ENCODE results near the gene OR9Q1.

The OR9Q1 gene

DNA sequence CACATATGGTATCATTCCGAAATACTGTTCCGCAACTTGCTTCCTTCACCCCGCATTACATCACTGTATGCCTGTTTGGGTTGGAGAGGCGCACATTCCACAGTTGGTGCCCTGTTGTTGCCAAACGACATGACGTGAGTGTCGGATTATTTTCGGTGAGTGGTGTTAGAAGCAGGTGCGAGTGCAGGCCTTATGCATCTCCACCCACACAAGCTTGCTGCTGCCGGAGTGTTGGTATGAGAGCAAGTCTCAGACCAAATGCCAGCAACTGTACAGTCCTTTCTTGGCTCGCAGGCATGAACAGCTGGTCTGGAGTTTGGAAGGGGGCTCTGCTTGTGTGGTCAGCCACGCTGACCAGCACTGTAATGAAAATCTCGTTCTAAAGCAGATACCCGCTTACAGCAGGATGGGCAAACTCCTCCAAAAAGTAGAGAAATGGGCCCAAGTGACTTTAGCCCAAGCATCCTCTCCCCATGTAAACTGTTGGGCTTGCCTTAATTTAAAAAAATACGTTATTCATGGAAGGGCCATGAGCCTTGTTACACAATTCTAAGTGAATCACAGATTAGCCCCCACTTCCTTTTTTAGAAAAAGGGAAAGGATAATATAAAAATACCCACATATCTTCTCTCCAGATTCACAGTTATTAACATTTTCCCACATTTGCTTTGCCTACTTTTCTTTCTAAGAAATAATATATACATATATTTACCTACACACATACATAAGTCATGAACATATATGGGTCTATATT, 48.7 kb upstream of the OR9Q1 start:
- no peaks in the 10 kb centered on the region for H3K36me3 ChIP-seq (ENCODE audit: control insufficient read depth in 2 of 2, insufficient read depth in 1 of 2, low read length in 2 of 2)
- no peaks in the 10 kb centered on the region for H3K9me3 ChIP-seq (ENCODE audit: control insufficient read depth, insufficient read depth, low read depth, low read length)
- no peaks in the 10 kb centered on the region for H3K4me1 ChIP-seq (ENCODE audit: control insufficient read depth, insufficient read depth, low read length)
- ChIA-PET POLR2A (no interaction called here), CTCF (no interaction called here)
- TF ChIP-seq ZNF664 (tag by site-specific recombination; IDR thresholded peaks at IDR 0.05) (no peak), ZFP37 (tag by site-specific recombination; IDR thresholded peaks at IDR 0.05) (no peak), ZNF266 (tag by site-specific recombination; IDR thresholded peaks at IDR 0.05; ENCODE audit: low read depth) (no peak), HOXD13 (CRISPR knock-in tag; IDR thresholded peaks at IDR 0.05; ENCODE audit: borderline replicate concordance) (no peak), ZNF544 (tag by site-specific recombination; IDR thresholded peaks at IDR 0.05) (no peak), ZNF707 (tag by site-specific recombination; IDR thresholded peaks at IDR 0.05) (no peak), GLI4 (tag by site-specific recombination; IDR thresholded peaks at IDR 0.05) (no peak), ZNF514 (tag by site-specific recombination; IDR thresholded peaks at IDR 0.05) (no peak), ZNF354C (tag by site-specific recombination; IDR thresholded peaks at IDR 0.05; ENCODE audit: borderline replicate concordance, low read depth) (no peak), ZNF596 (tag by site-specific recombination; IDR thresholded peaks at IDR 0.05) (no peak), ZXDB (tag by site-specific recombination; IDR thresholded peaks at IDR 0.05) (no peak), ZNF510 (tag by site-specific recombination; IDR thresholded peaks at IDR 0.05; ENCODE audit: insufficient replicate concordance) (no peak), ZNF423 (tag by site-specific recombination; IDR thresholded peaks at IDR 0.05) (no peak), SCRT1 (tag by site-specific recombination; IDR thresholded peaks at IDR 0.05; ENCODE audit: borderline replicate concordance) (no peak), TRIM28 (IDR thresholded peaks at IDR 0.05; ENCODE audit: borderline replicate concordance, low read length) (no peak)
- TF ChIP-seq, protein P1, sequence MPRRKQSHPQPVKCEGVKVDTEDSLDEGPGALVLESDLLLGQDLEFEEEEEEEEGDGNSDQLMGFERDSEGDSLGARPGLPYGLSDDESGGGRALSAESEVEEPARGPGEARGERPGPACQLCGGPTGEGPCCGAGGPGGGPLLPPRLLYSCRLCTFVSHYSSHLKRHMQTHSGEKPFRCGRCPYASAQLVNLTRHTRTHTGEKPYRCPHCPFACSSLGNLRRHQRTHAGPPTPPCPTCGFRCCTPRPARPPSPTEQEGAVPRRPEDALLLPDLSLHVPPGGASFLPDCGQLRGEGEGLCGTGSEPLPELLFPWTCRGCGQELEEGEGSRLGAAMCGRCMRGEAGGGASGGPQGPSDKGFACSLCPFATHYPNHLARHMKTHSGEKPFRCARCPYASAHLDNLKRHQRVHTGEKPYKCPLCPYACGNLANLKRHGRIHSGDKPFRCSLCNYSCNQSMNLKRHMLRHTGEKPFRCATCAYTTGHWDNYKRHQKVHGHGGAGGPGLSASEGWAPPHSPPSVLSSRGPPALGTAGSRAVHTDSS (tag by site-specific recombination; IDR thresholded peaks at IDR 0.05) = no peak
- TF ChIP-seq, protein P2, sequence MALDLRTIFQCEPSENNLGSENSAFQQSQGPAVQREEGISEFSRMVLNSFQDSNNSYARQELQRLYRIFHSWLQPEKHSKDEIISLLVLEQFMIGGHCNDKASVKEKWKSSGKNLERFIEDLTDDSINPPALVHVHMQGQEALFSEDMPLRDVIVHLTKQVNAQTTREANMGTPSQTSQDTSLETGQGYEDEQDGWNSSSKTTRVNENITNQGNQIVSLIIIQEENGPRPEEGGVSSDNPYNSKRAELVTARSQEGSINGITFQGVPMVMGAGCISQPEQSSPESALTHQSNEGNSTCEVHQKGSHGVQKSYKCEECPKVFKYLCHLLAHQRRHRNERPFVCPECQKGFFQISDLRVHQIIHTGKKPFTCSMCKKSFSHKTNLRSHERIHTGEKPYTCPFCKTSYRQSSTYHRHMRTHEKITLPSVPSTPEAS (tag by site-specific recombination; IDR thresholded peaks at IDR 0.05) = no peak
- TF ChIP-seq, protein P3, sequence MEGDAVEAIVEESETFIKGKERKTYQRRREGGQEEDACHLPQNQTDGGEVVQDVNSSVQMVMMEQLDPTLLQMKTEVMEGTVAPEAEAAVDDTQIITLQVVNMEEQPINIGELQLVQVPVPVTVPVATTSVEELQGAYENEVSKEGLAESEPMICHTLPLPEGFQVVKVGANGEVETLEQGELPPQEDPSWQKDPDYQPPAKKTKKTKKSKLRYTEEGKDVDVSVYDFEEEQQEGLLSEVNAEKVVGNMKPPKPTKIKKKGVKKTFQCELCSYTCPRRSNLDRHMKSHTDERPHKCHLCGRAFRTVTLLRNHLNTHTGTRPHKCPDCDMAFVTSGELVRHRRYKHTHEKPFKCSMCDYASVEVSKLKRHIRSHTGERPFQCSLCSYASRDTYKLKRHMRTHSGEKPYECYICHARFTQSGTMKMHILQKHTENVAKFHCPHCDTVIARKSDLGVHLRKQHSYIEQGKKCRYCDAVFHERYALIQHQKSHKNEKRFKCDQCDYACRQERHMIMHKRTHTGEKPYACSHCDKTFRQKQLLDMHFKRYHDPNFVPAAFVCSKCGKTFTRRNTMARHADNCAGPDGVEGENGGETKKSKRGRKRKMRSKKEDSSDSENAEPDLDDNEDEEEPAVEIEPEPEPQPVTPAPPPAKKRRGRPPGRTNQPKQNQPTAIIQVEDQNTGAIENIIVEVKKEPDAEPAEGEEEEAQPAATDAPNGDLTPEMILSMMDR (tag by site-specific recombination; IDR thresholded peaks at IDR 0.05) = no peak
- H3K4me3 ChIP-seq (ENCODE audit: low read depth, low read length) = no peak overlapping the region
- H3K27ac ChIP-seq (ENCODE audit: extremely low read depth, low read depth, low read length) = no peak overlapping the region

DNA sequence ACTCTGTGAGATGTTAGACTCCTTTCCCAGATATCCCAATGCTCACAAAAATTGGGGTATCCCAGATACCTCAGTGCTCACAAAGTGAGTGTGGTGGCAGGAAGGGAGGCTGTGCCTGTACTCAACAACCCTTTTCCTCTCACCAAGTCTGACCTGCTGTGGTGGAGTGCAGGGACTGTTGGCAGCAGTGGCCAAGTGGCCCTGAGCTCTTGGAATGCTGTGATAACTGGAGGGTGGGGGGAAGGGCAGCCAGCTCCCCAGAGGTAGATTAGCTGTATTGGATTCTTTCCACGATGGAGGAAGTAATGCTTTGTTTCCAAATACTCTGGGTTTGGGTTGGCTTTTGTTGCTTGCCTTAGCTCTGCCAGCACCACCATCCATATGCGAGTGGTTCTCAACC, 46.0 kb upstream of the OR9Q1 start:
- ChIA-PET CTCF (no interaction called here), POLR2A (no interaction called here)
- H3K36me3 ChIP-seq (ENCODE audit: control insufficient read depth in 2 of 2, insufficient read depth in 1 of 2, low read length in 2 of 2) = no peaks in the 10 kb centered on the region
- H3K4me1 ChIP-seq (ENCODE audit: control insufficient read depth, insufficient read depth, low read length) = no peaks in the 10 kb centered on the region
- H3K4me3 ChIP-seq (ENCODE audit: low read depth, low read length) = no peak overlapping the region
- no peak overlapping the region for H3K27ac ChIP-seq (ENCODE audit: extremely low read depth, low read depth, low read length)
- H3K9me3 ChIP-seq (ENCODE audit: control insufficient read depth, insufficient read depth, low read depth, low read length) = no peaks in the 10 kb centered on the region
- TF ChIP-seq, protein P4, sequence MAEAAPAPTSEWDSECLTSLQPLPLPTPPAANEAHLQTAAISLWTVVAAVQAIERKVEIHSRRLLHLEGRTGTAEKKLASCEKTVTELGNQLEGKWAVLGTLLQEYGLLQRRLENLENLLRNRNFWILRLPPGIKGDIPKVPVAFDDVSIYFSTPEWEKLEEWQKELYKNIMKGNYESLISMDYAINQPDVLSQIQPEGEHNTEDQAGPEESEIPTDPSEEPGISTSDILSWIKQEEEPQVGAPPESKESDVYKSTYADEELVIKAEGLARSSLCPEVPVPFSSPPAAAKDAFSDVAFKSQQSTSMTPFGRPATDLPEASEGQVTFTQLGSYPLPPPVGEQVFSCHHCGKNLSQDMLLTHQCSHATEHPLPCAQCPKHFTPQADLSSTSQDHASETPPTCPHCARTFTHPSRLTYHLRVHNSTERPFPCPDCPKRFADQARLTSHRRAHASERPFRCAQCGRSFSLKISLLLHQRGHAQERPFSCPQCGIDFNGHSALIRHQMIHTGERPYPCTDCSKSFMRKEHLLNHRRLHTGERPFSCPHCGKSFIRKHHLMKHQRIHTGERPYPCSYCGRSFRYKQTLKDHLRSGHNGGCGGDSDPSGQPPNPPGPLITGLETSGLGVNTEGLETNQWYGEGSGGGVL (tag by site-specific recombination; IDR thresholded peaks at IDR 0.05) = no peak
- no peak for TF ChIP-seq ZFP3 (tag by site-specific recombination; IDR thresholded peaks at IDR 0.05; ENCODE audit: low read depth)
- no peak for TF ChIP-seq ZNF529 (tag by site-specific recombination; IDR thresholded peaks at IDR 0.05; ENCODE audit: insufficient replicate concordance)
- TF ChIP-seq, protein P5, sequence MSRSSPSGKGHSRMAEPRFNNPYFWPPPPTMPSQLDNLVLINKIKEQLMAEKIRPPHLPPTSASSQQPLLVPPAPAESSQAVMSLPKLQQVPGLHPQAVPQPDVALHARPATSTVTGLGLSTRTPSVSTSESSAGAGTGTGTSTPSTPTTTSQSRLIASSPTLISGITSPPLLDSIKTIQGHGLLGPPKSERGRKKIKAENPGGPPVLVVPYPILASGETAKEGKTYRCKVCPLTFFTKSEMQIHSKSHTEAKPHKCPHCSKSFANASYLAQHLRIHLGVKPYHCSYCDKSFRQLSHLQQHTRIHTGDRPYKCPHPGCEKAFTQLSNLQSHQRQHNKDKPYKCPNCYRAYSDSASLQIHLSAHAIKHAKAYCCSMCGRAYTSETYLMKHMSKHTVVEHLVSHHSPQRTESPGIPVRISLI (tag by site-specific recombination; IDR thresholded peaks at IDR 0.05) = no peak
- TF ChIP-seq, protein P6, sequence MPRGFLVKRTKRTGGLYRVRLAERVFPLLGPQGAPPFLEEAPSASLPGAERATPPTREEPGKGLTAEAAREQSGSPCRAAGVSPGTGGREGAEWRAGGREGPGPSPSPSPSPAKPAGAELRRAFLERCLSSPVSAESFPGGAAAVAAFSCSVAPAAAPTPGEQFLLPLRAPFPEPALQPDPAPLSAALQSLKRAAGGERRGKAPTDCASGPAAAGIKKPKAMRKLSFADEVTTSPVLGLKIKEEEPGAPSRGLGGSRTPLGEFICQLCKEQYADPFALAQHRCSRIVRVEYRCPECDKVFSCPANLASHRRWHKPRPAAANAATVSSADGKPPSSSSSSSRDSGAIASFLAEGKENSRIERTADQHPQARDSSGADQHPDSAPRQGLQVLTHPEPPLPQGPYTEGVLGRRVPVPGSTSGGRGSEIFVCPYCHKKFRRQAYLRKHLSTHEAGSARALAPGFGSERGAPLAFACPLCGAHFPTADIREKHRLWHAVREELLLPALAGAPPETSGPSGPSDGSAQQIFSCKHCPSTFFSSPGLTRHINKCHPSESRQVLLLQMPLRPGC (tag by site-specific recombination; IDR thresholded peaks at IDR 0.05) = no peak
- TF ChIP-seq ZNF677 (tag by site-specific recombination; IDR thresholded peaks at IDR 0.05) = no peak
- no peak for TF ChIP-seq ZNF239 (tag by site-specific recombination; IDR thresholded peaks at IDR 0.05)
